Neural cell (in vitro differentiated cells): ENCODE data around the gene TRIM2. TPM values are rescaled to one million over a fixed set of nuclear protein-coding genes. Genes with fewer than 3 reads are reported as not detected.

Source experiments
- H2AFZ ChIP-seq: fragments of 200-600, 300-800 bp; sonication (generic), shearing (Covaris generic); 2 replicates; pipeline ENCODE4 v1.6.0; 2014; ENCODE audit warnings: low read depth, mild to moderate bottlenecking, antibody characterized with exemption, low read length, moderate library complexity
- H3F3A ChIP-seq: fragments of 200-600 bp; shearing (Covaris generic); 2 replicates; pipeline ENCODE4 v1.6.1; 2016; ENCODE audit warnings: mild to moderate bottlenecking, moderate library complexity, mixed read lengths, antibody characterized with exemption, low read length; ENCODE audit not compliant: insufficient read depth, poor library complexity, severe bottlenecking
- H3K27ac ChIP-seq: fragments of 200-600, 300-800 bp; sonication (generic), shearing (Covaris generic); 2 replicates; pipeline ENCODE4 v1.5.1; 2014; ENCODE audit warnings: mild to moderate bottlenecking, low read length, moderate library complexity
- H3K27me3 ChIP-seq: fragments of 300-800, 200-600 bp; sonication (generic), shearing (Covaris generic); 2 replicates; pipeline ENCODE4 v1.6.0; 2014; ENCODE audit warnings: mild to moderate bottlenecking, low read depth, low read length, moderate library complexity; ENCODE audit not compliant: insufficient read depth
- H3K36me3 ChIP-seq: fragments of 300-800, 200-600 bp; sonication (generic), shearing (Covaris generic); 2 replicates; pipeline ENCODE4 v1.5.1; 2014; ENCODE audit warnings: mild to moderate bottlenecking, antibody characterized with exemption, low read length, moderate library complexity; ENCODE audit not compliant: insufficient read depth
- H3K4me2 ChIP-seq: fragments of 300-800, 200-600 bp; sonication (generic), shearing (Covaris generic); 2 replicates; pipeline ENCODE4 v1.6.0; 2014; ENCODE audit warnings: mild to moderate bottlenecking, low read length
- H3K4me3 ChIP-seq: fragments of 300-800, 200-600 bp; sonication (generic), shearing (Covaris generic); 2 replicates; pipeline ENCODE4 v1.5.1; 2014; ENCODE audit warnings: mild to moderate bottlenecking, low read length, moderate library complexity
- H3K79me2 ChIP-seq: fragments of 200-600 bp; shearing (Covaris generic); replicated peaks from 2 replicates; pipeline ENCODE4 v1.6.0; 2014; ENCODE audit warnings: mild to moderate bottlenecking, low read length, moderate library complexity; ENCODE audit not compliant: insufficient read depth
- H3K9ac ChIP-seq: fragments of 300-800, 200-600 bp; sonication (generic), shearing (Covaris generic); 2 replicates; pipeline ENCODE4 v1.6.1; 2016; ENCODE audit warnings: mild to moderate bottlenecking, low read length, mixed read lengths
- H3K9me2 ChIP-seq: fragments of 200-600 bp; shearing (Covaris generic); 2 replicates; pipeline ENCODE4 v1.6.1; 2016; ENCODE audit warnings: mild to moderate bottlenecking, low read length, mixed read lengths; ENCODE audit not compliant: insufficient read depth
- H3K9me3 ChIP-seq: fragments of 200-600, 300-800 bp; sonication (generic), shearing (Covaris generic); 2 replicates; pipeline ENCODE4 v1.6.1; 2016; ENCODE audit warnings: mild to moderate bottlenecking, mixed run types, low read length, moderate library complexity, mixed read lengths
- H4K20me1 ChIP-seq: fragments of 200-600 bp; shearing (Covaris generic); 2 replicates; pipeline ENCODE4 v1.6.1; 2016; ENCODE audit warnings: mild to moderate bottlenecking, mixed run types; ENCODE audit not compliant: insufficient read depth
- EP300 ChIP-seq: fragments of 450-650 bp; conservative IDR thresholded peaks from 2 replicates; pipeline ENCODE4 v1.6.1; 2014; ENCODE audit warnings: antibody characterized with exemption, mild to moderate bottlenecking, moderate library complexity; ENCODE audit not compliant: poor library complexity, severe bottlenecking
- EZH2 ChIP-seq: fragments of 200-600, 300-800 bp; shearing (Covaris generic), sonication (generic); IDR thresholded peaks from 2 replicates; pipeline ENCODE4 v1.6.1; 2014; ENCODE audit warnings: antibody characterized with exemption, low read length, borderline replicate concordance, mild to moderate bottlenecking; ENCODE audit not compliant: insufficient read depth, poor library complexity, severe bottlenecking
- MXI1 ChIP-seq: fragments of 450-650 bp; conservative IDR thresholded peaks from 2 replicates; pipeline ENCODE4 v1.6.1; 2014; ENCODE audit warnings: antibody characterized with exemption, mild to moderate bottlenecking; ENCODE audit not compliant: poor library complexity, severe bottlenecking
- POLR2AphosphoS5 ChIP-seq: IDR thresholded peaks from 2 replicates; pipeline ENCODE4 v1.6.1; 2012
- RAD21 ChIP-seq: fragments of 450-650 bp; conservative IDR thresholded peaks from 2 replicates; pipeline ENCODE4 v1.6.1; 2014; ENCODE audit warnings: antibody characterized with exemption, mild to moderate bottlenecking, moderate library complexity
- SMC3 ChIP-seq: fragments of 450-650 bp; conservative IDR thresholded peaks from 2 replicates; pipeline ENCODE4 v1.6.1; 2014; ENCODE audit warnings: antibody characterized with exemption, mild to moderate bottlenecking, moderate library complexity; ENCODE audit not compliant: poor library complexity
- TAF1 ChIP-seq: IDR thresholded peaks from 2 replicates; pipeline ENCODE4 v1.6.1; 2012; ENCODE audit warnings: low read depth
- polyA plus RNA-seq: library from polyadenylated mRNA; depleted of rRNA; stranded (reverse); fragments of >200 nt; gene quantifications from 2 replicates; pipeline ENCODE4 v1.2.3, GENCODE V29; 2014
- TF ChIP-seq, protein P1 (sequence below): fragments of 450-650 bp; IDR thresholded peaks from 2 replicates; pipeline ENCODE4 v1.5.1; 2014; ENCODE audit warnings: antibody characterized with exemption, mild to moderate bottlenecking, moderate library complexity; ENCODE audit not compliant: poor library complexity, severe bottlenecking
- TF ChIP-seq, protein P2 (sequence below): IDR thresholded peaks from 2 replicates; pipeline ENCODE4 v1.6.1; 2012; ENCODE audit warnings: borderline replicate concordance

The TRIM2 gene
- polyA plus RNA-seq, 1 donor from 2014 or later = 261 TPM

DNA sequence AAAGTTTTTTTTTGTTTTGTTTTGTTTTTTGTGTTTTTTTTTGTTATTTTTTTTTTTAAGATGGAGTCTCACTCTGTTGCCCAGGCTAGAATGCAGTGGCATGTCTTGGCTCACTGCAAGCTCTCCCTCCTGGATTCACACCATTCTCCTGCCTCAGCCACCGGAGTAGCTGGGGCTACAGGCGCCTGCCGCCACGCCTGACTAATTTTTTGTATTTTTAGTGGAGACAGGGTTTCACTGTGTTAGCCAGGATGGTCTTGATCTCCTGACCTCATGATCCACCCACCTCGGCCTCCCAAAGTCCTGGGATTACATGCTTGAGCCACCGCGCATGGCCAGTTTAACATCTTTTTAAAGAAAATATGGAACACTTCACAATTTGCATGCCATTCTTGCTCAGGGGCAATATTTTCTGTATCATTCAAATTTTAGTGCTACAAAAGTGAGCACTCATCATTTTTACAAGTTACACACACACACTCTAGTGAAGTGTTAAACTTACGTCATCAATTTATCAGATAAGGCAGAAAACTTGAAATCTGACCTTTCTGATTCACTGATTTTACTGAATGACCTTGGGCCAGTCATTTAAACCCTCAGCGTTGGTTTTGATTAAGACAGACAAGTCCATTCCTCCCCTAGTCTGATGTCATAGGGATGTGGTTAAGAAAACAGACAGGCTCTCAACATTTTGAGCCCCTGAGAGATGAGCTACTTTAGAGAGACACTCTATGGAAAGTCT lies 61.2 kb downstream of the TRIM2 start:
- Histone ChIP-seq H3K79me2 (peaks cover 97% of the 10 kb centered on the region), H3K36me3 (peaks cover 6% of the 10 kb centered on the region), H3K9ac (no peak overlapping the region), H3K4me2 (no peak overlapping the region), H3K27ac (no peak overlapping the region), H3K4me3 (no peak overlapping the region), H4K20me1 (peaks cover 7% of the 10 kb centered on the region), H2AFZ (no peak overlapping the region), H3K9me3 (no peaks in the 10 kb centered on the region), H3K9me2 (no peaks in the 10 kb centered on the region), H3F3A (no peaks in the 10 kb centered on the region), H3K27me3 (no peaks in the 10 kb centered on the region)
- TF ChIP-seq, protein P1, sequence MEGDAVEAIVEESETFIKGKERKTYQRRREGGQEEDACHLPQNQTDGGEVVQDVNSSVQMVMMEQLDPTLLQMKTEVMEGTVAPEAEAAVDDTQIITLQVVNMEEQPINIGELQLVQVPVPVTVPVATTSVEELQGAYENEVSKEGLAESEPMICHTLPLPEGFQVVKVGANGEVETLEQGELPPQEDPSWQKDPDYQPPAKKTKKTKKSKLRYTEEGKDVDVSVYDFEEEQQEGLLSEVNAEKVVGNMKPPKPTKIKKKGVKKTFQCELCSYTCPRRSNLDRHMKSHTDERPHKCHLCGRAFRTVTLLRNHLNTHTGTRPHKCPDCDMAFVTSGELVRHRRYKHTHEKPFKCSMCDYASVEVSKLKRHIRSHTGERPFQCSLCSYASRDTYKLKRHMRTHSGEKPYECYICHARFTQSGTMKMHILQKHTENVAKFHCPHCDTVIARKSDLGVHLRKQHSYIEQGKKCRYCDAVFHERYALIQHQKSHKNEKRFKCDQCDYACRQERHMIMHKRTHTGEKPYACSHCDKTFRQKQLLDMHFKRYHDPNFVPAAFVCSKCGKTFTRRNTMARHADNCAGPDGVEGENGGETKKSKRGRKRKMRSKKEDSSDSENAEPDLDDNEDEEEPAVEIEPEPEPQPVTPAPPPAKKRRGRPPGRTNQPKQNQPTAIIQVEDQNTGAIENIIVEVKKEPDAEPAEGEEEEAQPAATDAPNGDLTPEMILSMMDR = no peak
- TF ChIP-seq SMC3 = no peak

DNA sequence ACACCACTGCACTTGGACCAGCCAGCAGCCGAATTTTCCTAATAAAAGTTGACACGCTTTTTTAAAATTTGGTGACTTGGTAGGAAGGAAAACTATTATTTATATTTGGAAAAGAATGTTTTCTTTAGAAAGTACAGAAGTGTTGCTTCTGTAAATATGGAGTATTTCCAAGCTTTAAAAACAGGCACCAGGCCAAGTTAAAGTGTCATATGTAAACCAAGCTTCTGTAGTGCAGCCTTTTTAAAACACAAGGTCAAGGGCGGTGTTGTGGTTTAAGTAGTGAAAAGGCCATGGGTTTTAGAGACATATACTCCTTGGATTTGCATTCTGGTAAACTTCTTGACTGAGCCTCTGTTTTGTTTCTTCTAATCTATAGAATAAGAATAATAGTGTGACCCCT lies 62.7 kb downstream of the TRIM2 start:
- TF ChIP-seq RAD21 (no peak), MXI1 (no peak), EP300 (no peak), TAF1 (no peak), SMC3 (no peak), EZH2 (no peak), POLR2AphosphoS5 (no peak)
- TF ChIP-seq, protein P2, sequence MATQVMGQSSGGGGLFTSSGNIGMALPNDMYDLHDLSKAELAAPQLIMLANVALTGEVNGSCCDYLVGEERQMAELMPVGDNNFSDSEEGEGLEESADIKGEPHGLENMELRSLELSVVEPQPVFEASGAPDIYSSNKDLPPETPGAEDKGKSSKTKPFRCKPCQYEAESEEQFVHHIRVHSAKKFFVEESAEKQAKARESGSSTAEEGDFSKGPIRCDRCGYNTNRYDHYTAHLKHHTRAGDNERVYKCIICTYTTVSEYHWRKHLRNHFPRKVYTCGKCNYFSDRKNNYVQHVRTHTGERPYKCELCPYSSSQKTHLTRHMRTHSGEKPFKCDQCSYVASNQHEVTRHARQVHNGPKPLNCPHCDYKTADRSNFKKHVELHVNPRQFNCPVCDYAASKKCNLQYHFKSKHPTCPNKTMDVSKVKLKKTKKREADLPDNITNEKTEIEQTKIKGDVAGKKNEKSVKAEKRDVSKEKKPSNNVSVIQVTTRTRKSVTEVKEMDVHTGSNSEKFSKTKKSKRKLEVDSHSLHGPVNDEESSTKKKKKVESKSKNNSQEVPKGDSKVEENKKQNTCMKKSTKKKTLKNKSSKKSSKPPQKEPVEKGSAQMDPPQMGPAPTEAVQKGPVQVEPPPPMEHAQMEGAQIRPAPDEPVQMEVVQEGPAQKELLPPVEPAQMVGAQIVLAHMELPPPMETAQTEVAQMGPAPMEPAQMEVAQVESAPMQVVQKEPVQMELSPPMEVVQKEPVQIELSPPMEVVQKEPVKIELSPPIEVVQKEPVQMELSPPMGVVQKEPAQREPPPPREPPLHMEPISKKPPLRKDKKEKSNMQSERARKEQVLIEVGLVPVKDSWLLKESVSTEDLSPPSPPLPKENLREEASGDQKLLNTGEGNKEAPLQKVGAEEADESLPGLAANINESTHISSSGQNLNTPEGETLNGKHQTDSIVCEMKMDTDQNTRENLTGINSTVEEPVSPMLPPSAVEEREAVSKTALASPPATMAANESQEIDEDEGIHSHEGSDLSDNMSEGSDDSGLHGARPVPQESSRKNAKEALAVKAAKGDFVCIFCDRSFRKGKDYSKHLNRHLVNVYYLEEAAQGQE = no peak
- TF ChIP-seq, protein P1 = no peak
- H3K79me2 ChIP-seq = peaks cover 98% of the 10 kb centered on the region

More for the DNA sequence above, 62.7 kb downstream of the TRIM2 start:
- no peaks in the 10 kb centered on the region for H3K9me2 ChIP-seq
- peaks cover 6% of the 10 kb centered on the region for H3K36me3 ChIP-seq
- no peak overlapping the region for H3K4me3 ChIP-seq
- no peak overlapping the region for H3K27ac ChIP-seq
- no peak overlapping the region for H3K4me2 ChIP-seq
- no peaks in the 10 kb centered on the region for H3K9me3 ChIP-seq
- no peak overlapping the region for H3K9ac ChIP-seq
- H3F3A ChIP-seq = no peaks in the 10 kb centered on the region
- no peak overlapping the region for H2AFZ ChIP-seq
- peaks cover 7% of the 10 kb centered on the region for H4K20me1 ChIP-seq
- H3K27me3 ChIP-seq = no peaks in the 10 kb centered on the region
